GM23248 (cell line): ENCODE results near the gene TFPI. TPM values are rescaled to one million over a fixed set of nuclear protein-coding genes. Genes with fewer than 3 reads are reported as not detected.

ENCODE experiments used
- DNase-seq: peaks from one replicate; pipeline ENCODE4 v3.0.0-alpha.2; 2015
- H2AFZ ChIP-seq: fragments of 200-600 bp; sonication (generic); 2 replicates; pipeline ENCODE4 v1.6.1; 2016; ENCODE audit warnings: antibody characterized with exemption
- H3F3A ChIP-seq: fragments of 200-600 bp; sonication (generic); 2 replicates; pipeline ENCODE4 v1.6.1; 2016; ENCODE audit warnings: mild to moderate bottlenecking, antibody characterized with exemption, mixed run types; ENCODE audit not compliant: insufficient read depth
- H3K27ac ChIP-seq: fragments of 200-600 bp; sonication (generic); 2 replicates; pipeline ENCODE4 v1.5.1; 2016; ENCODE audit warnings: mild to moderate bottlenecking
- H3K27me3 ChIP-seq: fragments of 200-600 bp; sonication (generic); replicated peaks from 2 replicates; pipeline ENCODE4 v1.6.1; 2016; ENCODE audit warnings: mild to moderate bottlenecking; ENCODE audit not compliant: insufficient read depth
- H3K36me3 ChIP-seq: fragments of 200-600 bp; sonication (generic); 2 replicates; pipeline ENCODE4 v1.6.1; 2016; ENCODE audit warnings: low read depth, mild to moderate bottlenecking
- H3K4me1 ChIP-seq: fragments of 200-600 bp; sonication (generic); 2 replicates; pipeline ENCODE4 v1.6.1; 2016; ENCODE audit warnings: mild to moderate bottlenecking; ENCODE audit not compliant: insufficient read depth
- H3K4me2 ChIP-seq: fragments of 200-600 bp; sonication (generic); one replicate; pipeline ENCODE4 v1.6.1; 2016; ENCODE audit warnings: mild to moderate bottlenecking; ENCODE audit not compliant: unreplicated experiment
- H3K4me3 ChIP-seq: fragments of 200-600 bp; sonication (generic); 2 replicates; pipeline ENCODE4 v1.5.1; 2016; ENCODE audit warnings: mild to moderate bottlenecking
- H3K79me2 ChIP-seq: fragments of 200-600 bp; sonication (generic); 2 replicates; pipeline ENCODE4 v1.6.1; 2016; ENCODE audit warnings: mild to moderate bottlenecking; ENCODE audit not compliant: insufficient read depth
- H3K9ac ChIP-seq: fragments of 200-600 bp; sonication (generic); 2 replicates; pipeline ENCODE4 v1.6.1; 2016; ENCODE audit warnings: mild to moderate bottlenecking
- H3K9me2 ChIP-seq: fragments of 200-600 bp; sonication (generic); 2 replicates; pipeline ENCODE4 v1.6.1; 2016; ENCODE audit warnings: mixed run types, mild to moderate bottlenecking, moderate library complexity; ENCODE audit not compliant: insufficient read depth
- H3K9me3 ChIP-seq: fragments of 200-600 bp; sonication (generic); one replicate; pipeline ENCODE4 v1.6.1; 2017; ENCODE audit warnings: low read depth
- H4K20me1 ChIP-seq: fragments of 200-600 bp; sonication (generic); 2 replicates; pipeline ENCODE4 v1.6.0; 2016; ENCODE audit not compliant: insufficient read depth
- EZH2 ChIP-seq: fragments of 200-600 bp; sonication (generic); IDR thresholded peaks from 2 replicates; pipeline ENCODE4 v1.6.1; 2018; ENCODE audit warnings: antibody characterized with exemption, mild to moderate bottlenecking; ENCODE audit not compliant: insufficient read depth, poor library complexity, severe bottlenecking
- EZH2phosphoT487 ChIP-seq: fragments of 200-600 bp; sonication (generic); IDR thresholded peaks from 2 replicates; pipeline ENCODE4 v1.6.1; 2018; ENCODE audit warnings: antibody characterized with exemption, moderate library complexity, mild to moderate bottlenecking, low read depth; ENCODE audit not compliant: insufficient read depth
- WGBS, 2 experiments: methylation state at CpG; one replicate each; pipeline ENCODE4 v1.1.6; 2015 to 2017; ENCODE audit warnings: low lambda C conversion rate in 2 of 2, low coverage in 1 of 2; ENCODE audit errors: missing lambda C conversion rate in 2 of 2; 5-methylcytosine and 5-hydroxymethylcytosine counted together
- in situ Hi-C: fragments of 300-500 bp; cut with MboI; formaldehyde crosslinking; loops from 2 replicates; pipeline ENCODE4 v1.15.0; 2020
- polyA plus RNA-seq: library from polyadenylated mRNA; unstranded; fragments of >200 nt; fragmentation: Nextera tagmentation; extraction: Ambion mirVana; gene quantifications from 2 replicates; pipeline ENCODE4 v1.2.1, GENCODE V29; 2016
- total RNA-seq: library from RNA; depleted of rRNA; stranded (reverse); fragments of >200 nt; shearing (Covaris generic); gene quantifications from 2 replicates; pipeline ENCODE4 v1.2.3, GENCODE V29; 2014

TFPI gene
- total and polyA plus RNA-seq, 2 experiments from 2014 or later = 48.7 to 64.4 TPM

DNA sequence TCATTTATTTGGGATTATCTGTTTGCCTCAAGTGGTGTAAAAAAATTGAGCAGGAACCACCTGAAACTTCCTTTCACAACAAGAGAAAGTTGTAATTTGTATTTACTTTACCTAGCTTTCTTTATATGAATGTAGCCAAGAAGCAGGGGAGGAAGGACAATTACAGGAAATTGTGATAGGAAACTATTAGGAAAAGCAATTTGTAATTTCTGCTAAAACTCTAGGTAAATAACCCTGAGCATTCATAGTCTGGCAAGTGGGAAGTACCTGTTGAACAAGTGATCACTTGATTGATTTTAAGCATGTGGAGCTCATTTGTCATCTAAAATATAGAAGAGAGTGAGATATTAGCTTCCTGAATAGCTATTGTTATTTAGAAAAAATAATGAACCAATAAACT lies 5.0 kb downstream of the TFPI start:
- Histone ChIP-seq H3K4me2 (no peak overlapping the region), H3K4me3 (no peak overlapping the region), H3K9me2 (no peaks in the 10 kb centered on the region), H3K9ac (no peak overlapping the region), H2AFZ (no peak overlapping the region), H3K9me3 (no peaks in the 10 kb centered on the region), H3K79me2 (peaks cover 75% of the 10 kb centered on the region), H3K4me1 (peaks cover 61% of the 10 kb centered on the region), H3K27ac (no peak overlapping the region), H3F3A (peaks cover 28% of the 10 kb centered on the region), H3K36me3 (no peaks in the 10 kb centered on the region), H4K20me1 (no peaks in the 10 kb centered on the region), H3K27me3 (no peaks in the 10 kb centered on the region)
- no peak for DNase-seq
- TF ChIP-seq EZH2 (no peak), EZH2phosphoT487 (no peak)
- in situ Hi-C loops = no loop called here

DNA sequence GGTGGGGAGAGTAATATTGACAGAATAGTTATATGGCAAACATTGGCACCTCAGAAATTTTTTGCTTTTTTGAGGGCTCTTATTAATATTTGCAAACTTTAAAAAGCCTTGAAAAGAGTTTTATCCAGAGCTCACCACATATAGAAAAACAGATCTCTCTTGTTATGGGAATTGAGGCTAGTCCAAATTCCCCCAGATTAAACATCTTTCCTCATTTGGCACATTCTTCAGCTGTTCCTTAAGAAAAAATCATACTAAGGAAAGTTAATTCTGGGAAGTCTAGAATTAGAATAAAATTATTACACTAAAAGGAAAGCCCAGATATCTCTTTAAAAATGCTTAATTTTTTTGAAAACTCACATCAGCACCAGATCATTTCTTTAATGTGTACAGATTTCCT lies 5.6 kb downstream of the TFPI start:
- H3K36me3 ChIP-seq = no peaks in the 10 kb centered on the region
- H3K4me2 ChIP-seq = peak overlapping the region; percentile 0
- H3K27ac ChIP-seq = no peak overlapping the region
- DNase-seq = no peak
- in situ Hi-C loops = no loop called here
- no peak overlapping the region for H2AFZ ChIP-seq
- peaks cover 22% of the 10 kb centered on the region for H3F3A ChIP-seq
- no peaks in the 10 kb centered on the region for H3K9me3 ChIP-seq
- TF ChIP-seq EZH2phosphoT487 = no peak
- TF ChIP-seq EZH2 = no peak
- H3K4me1 ChIP-seq = peaks cover 65% of the 10 kb centered on the region
- H3K9ac ChIP-seq = no peak overlapping the region
- H3K4me3 ChIP-seq = no peak overlapping the region
- H3K27me3 ChIP-seq = no peaks in the 10 kb centered on the region
- no peaks in the 10 kb centered on the region for H4K20me1 ChIP-seq
- H3K79me2 ChIP-seq = peaks cover 75% of the 10 kb centered on the region
- H3K9me2 ChIP-seq = no peaks in the 10 kb centered on the region

DNA sequence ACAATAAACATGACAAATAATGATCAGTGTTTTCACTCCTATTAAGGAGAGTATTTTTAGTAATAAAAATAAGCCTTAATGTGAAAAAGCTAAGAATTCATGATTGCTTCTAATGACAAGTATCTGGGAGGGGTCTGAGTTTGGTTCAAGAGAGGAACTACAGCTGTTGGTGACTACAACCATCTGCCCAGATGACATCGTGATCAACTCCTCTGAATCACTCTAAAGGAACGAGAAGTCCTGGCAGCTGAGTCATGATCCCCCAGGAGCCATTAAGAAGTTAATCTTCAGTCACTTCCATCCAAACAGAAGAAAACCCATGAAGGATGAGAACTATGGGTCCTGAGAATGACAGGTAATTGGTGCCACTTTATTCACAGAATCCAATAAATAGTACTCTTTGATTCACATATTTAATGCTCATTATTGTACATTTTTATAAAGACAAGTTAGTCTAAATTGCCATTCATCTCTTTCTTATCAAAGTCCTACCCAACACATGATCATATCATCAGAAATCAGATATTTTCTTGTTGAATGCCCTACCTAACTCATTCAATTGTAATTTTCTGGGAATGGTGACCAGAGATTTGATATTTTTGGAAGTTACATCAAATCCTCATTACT lies 6.8 kb downstream of the TFPI start:
- peak overlapping the region; percentile 34; the same call in 1 of the 2 replicates for H3K4me3 ChIP-seq
- H2AFZ ChIP-seq = no peak overlapping the region
- 0 to 2% methylated on average over 2 of the region's 2 CpGs for WGBS, 2 experiments
- H3F3A ChIP-seq = peaks cover 19% of the 10 kb centered on the region
- H3K4me2 ChIP-seq = peak overlapping the region; percentile 77
- H3K9ac ChIP-seq = peak overlapping the region; percentile 40
- H3K27ac ChIP-seq = peak overlapping the region; percentile 71
- peak; percentile 96 for DNase-seq
- no peaks in the 10 kb centered on the region for H4K20me1 ChIP-seq
- H3K36me3 ChIP-seq = no peaks in the 10 kb centered on the region
- H3K4me1 ChIP-seq = peaks cover 72% of the 10 kb centered on the region
- H3K27me3 ChIP-seq = no peaks in the 10 kb centered on the region
- in situ Hi-C loops = no loop called here
- H3K9me2 ChIP-seq = no peaks in the 10 kb centered on the region
- no peaks in the 10 kb centered on the region for H3K9me3 ChIP-seq
- H3K79me2 ChIP-seq = peaks cover 65% of the 10 kb centered on the region
- TF ChIP-seq EZH2 (no peak), EZH2phosphoT487 (no peak)

- peaks cover 59% of the 10 kb centered on the region for H3K79me2 ChIP-seq
- in situ Hi-C loops = no loop called here
- no peaks in the 10 kb centered on the region for H3K36me3 ChIP-seq
- H3K9me2 ChIP-seq = no peaks in the 10 kb centered on the region
- DNase-seq = peak; percentile 46
- no peak overlapping the region for H2AFZ ChIP-seq
- peak overlapping the region; percentile 77 for H3K4me2 ChIP-seq
- no peaks in the 10 kb centered on the region for H3K9me3 ChIP-seq
- H3K9ac ChIP-seq = peak overlapping the region; percentile 40
- WGBS, 2 experiments = 94 to 98% methylated on average over 1 of the region's 1 CpG
- H3F3A ChIP-seq = peaks cover 25% of the 10 kb centered on the region
- H3K27ac ChIP-seq = peak overlapping the region; percentile 71
- peak overlapping the region; percentile 34; the same call in 1 of the 2 replicates for H3K4me3 ChIP-seq
- no peaks in the 10 kb centered on the region for H3K27me3 ChIP-seq
- H3K4me1 ChIP-seq = peaks cover 77% of the 10 kb centered on the region
- TF ChIP-seq EZH2 (no peak), EZH2phosphoT487 (no peak)
- H4K20me1 ChIP-seq = no peaks in the 10 kb centered on the region
Observed at GRCh38 chr2:187546762-187547333, 7.4 kb downstream of the TFPI start.
